Inflammatory macrophage (primary cell): ENCODE measurements around the gene TAF8.
A peak's percentile ranks its signal among the peaks of the same experiment; 100 is the strongest.

ENCODE experiments used
- DNase-seq, 2 donors: peaks; one replicate each; pipeline ENCODE4 v3.0.0-alpha.2; 2020 to 2022

Gene TAF8

GRCh38 chr6:42100029-42100901 lies 49.9 kb downstream of the TAF8 start:
- no peak for DNase-seq

- DNase-seq, result no peak
Observed at GRCh38 chr6:42101186-42101657, 50.9 kb downstream of the TAF8 start.

GRCh38 chr6:42103216-42103615 lies 52.9 kb downstream of the TAF8 start:
- no peak for DNase-seq

GRCh38 chr6:42103753-42104094 lies 53.4 kb downstream of the TAF8 start:
- DNase-seq, result no peak

- DNase-seq, result peak; percentile 52 to 58
Observed at GRCh38 chr6:42104095-42104803, 53.9 kb downstream of the TAF8 start.

- DNase-seq, result no peak
Observed at GRCh38 chr6:42104804-42105125, 54.4 kb downstream of the TAF8 start.

- DNase-seq, result no peak
Observed at GRCh38 chr6:42105156-42105648, 54.9 kb downstream of the TAF8 start.

- no peak for DNase-seq
Observed at GRCh38 chr6:42105709-42106108, 55.4 kb downstream of the TAF8 start.

GRCh38 chr6:42106112-42107023 lies 56.0 kb downstream of the TAF8 start:
- no peak for DNase-seq

- no peak for DNase-seq
Observed at GRCh38 chr6:42108071-42108470, 57.7 kb downstream of the TAF8 start.

- DNase-seq, result no peak
Observed at GRCh38 chr6:42110683-42111082, 60.4 kb downstream of the TAF8 start.

GRCh38 chr6:42112351-42112750 lies 62.0 kb downstream of the TAF8 start:
- DNase-seq, result no peak

- no peak for DNase-seq
Observed at GRCh38 chr6:42113936-42114636, 63.8 kb downstream of the TAF8 start.

GRCh38 chr6:42117843-42118161 lies 67.5 kb downstream of the TAF8 start:
- DNase-seq, result no peak

- no peak for DNase-seq
Observed at GRCh38 chr6:42118162-42119001, 68.1 kb downstream of the TAF8 start.

- DNase-seq, result peak in 1 of 2 donors; percentile 16
Observed at GRCh38 chr6:42120895-42121865, 70.9 kb downstream of the TAF8 start.

GRCh38 chr6:42123379-42124103 lies 73.2 kb downstream of the TAF8 start:
- no peak for DNase-seq

- no peak for DNase-seq
Observed at GRCh38 chr6:42124223-42124836, 74.0 kb downstream of the TAF8 start.

GRCh38 chr6:42125231-42125630 lies 74.9 kb downstream of the TAF8 start:
- DNase-seq, result peak; percentile 18 to 31
